HG03439 (cell line): ENCODE data around the gene ACTRT2.

Source experiments
- ATAC-seq: cut with Tn5 transposase; IDR thresholded peaks from one replicate; pipeline ENCODE4 v1.9.1; 2021; ENCODE audit warnings: mild to moderate bottlenecking, moderate library complexity; ENCODE audit not compliant: unreplicated experiment

ACTRT2 gene

DNA sequence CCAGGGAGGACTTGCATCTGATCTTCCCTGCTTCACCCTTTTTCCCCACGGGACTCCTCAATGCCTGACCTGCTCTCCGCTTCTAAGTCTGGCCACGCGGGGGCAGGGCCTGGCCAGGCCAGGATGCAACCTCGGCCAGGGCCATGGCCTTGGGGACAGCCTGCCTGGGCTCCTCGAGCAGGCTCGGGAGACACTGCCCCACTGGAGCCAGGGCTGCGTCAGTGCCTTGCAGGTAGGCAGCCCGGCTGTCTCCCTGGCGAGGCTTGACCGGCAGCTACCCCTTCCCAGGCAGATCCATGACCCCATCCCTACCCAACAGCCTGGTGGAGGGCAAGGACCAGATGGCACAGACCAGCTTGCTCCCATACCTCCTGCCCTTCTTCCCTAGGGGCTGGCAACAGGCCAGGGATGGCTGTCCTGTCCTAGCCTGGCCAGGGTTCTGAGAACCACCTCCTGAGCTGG is 45.0 kb downstream of the ACTRT2 start:
- ATAC-seq, result no peak

DNA sequence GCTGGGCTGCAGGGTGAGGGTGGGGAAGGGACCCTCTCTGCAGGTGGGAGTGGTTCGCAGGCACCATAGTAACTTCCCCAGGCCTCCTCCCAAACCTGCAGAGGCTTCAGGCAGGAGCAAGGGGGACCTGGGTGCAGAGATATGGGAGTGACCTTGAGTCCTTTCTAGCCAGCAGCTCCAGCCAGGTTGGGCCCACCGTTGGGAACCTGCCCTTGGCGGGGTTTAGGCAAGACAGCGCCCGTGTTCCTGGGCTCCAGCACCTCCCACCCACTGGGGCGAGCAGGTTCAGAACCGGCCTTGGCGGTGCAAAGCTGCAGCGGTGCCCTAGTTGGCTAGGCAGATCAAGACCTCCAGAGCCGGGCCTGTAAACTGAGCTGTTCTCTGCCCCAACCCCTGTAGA is 45.6 kb downstream of the ACTRT2 start:
- ATAC-seq, result no peak

DNA sequence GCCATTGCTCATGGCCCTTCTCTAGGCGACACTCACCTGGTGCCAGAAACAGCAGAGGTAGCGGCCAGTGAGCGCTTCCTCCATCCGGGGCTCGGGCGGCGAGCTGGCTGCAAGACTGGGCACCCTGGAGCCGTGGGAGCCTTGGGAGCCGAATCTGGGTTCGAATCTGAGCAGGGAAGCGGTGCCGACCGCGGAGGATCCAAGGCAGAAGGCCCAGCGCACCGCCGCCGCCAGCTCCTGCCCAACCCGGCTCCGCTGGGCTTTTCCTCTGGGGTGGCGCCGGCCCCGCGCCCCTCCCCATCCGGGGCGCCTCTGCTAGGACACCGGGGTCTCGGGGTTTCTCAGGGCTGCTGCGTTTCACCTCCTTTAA is 46.0 kb downstream of the ACTRT2 start:
- no peak for ATAC-seq

DNA sequence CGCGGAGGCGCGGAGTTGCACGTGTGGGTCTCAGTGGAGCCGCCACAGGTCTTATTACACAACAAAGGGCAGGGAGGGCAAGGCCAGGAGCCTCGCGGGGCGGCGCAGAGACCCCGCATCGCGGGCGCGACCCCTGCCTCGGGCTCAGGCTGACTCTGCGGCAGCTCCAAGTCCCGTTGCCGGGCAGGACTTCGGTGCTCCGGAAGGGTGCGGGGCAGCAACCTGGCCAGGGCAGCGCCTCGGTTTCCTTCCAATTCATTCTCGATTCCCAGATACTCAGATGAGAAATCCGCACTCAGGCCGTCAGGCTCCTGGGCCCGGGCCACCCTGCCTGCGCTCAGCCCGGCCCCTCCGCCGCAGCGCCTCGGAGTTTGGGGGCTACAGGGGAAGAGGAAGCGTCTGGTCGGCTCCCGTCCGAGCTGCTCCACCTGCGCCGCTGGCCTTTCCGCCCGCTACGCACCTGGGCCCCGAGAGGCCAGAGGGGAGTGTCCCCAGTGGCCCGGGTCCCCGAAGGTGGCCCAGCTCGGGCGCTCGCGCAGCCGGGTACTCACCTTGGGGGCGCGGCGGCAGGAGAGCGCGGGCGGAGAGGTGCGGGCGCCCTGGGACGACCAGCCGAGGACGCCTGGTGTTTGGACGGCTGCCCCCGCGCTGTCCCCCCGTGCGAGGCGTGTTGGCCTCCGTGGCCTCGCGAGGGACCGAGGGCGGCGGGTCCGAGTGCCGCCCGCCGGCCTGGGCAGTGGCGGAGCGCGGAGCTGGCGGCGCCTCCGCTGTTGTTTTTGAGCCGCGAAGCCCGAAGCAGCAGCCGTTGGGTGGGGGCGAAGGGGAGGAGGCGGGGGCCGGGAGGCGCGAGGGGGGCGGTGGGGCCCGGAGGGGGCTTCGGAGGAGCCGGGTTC is 46.6 kb downstream of the ACTRT2 start:
- no peak for ATAC-seq

DNA sequence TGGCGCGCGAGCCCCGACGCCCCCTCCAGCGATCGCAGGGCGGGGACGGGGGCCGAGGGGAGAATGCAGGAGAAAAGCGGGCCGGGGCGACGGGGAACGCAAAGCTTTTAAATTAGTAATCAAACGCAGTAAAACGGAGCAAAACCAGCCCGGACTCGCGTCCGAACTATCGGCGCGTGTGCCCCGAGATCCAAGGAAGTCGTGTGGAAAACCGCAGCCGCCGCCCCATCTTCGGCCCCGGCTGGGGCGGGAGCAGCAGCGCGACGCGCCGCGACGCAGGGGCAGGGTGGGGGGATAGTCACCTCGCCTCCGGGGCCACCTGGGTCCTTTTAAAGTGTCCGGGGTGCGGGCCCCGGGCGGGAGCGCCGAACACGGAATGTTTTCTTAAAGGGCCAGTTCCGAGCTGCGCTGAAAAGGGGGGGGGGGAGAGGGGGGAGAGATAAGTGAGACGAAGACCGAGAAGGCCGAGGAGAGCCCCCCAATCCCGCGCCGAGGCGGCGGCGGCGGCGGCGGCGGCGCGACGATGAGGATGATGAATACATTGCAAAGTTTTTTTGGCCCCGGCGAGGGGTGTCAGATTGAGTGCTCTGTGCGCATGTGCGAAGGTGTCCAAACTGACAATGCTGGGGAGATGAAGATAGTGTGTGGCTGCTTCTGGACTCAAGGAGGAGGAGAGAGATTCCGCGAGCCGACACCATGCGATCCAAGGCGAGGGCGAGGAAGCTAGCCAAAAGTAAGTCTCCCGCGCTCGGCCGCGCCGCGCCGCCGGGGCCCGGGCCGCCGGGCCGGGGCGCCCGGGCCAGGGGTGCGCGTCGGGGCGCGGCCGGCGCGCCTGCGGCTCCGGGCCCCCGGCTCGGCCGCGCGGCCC is 47.5 kb downstream of the ACTRT2 start, which contains the start of gene PRDM16:
Gene PRDM16, plus strand, starts transcription at position 640 of the 868 bp plus-strand sequence. Its CDS starts 57 bp downstream, at position 697.
- no peak for ATAC-seq

DNA sequence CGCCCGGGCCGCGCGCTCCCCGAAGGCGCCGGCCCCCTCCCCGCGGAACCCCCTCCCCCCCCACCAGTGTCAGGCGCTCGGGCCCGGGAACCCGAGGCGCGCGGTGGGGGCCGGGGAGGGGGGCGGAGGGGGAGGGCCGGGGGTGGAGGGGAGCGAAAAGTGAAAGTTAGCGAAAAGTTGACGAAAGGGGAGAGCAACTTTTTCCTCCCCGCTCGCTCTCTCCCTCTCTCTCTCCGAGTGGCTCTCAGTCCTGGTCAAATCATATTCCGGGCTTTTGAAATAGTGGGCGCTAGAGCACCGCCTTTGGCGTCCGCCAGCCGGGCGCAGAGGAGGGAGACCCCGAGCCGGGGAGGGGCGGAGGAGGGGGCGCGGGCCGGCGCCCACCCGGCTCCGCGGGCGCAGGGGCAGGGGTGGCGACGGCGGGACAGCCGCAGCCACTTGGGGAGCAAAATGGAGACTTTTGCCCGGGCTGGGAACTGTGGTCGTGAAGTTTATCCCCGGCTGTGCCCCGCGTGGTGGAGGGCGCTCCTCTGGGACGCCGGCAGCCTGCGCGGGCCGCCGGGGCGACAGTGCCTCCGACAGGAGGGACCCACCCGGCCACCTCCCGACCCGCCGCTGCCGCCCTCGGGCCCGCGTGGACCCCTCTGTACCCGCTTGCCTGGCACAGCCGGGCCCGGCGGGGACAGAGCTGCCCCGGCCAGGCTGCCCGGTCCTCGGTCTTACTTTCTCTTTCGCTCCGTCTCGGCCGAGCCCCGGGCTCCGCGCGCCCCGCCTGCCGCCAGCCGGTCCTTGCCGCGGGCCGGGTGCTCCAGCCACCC is 48.4 kb downstream of the ACTRT2 start:
- no peak for ATAC-seq

DNA sequence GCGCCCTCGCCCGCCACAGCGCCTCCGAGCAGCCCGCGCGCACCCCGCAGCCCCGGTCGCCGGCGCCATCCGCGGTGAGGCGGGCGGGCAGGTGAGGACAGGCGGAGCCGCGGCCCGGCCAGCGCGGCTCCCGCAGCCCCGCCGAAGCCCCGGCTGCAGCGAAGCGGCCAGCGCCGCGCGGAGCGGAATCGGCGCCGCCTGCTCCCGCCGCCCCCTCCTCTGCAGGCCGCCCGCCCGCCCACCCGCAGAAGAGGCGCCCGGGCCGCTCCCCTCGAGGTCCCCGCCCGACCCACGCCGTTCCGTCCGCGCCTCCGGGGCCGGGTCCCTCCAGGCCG is 49.0 kb downstream of the ACTRT2 start:
- no peak for ATAC-seq

DNA sequence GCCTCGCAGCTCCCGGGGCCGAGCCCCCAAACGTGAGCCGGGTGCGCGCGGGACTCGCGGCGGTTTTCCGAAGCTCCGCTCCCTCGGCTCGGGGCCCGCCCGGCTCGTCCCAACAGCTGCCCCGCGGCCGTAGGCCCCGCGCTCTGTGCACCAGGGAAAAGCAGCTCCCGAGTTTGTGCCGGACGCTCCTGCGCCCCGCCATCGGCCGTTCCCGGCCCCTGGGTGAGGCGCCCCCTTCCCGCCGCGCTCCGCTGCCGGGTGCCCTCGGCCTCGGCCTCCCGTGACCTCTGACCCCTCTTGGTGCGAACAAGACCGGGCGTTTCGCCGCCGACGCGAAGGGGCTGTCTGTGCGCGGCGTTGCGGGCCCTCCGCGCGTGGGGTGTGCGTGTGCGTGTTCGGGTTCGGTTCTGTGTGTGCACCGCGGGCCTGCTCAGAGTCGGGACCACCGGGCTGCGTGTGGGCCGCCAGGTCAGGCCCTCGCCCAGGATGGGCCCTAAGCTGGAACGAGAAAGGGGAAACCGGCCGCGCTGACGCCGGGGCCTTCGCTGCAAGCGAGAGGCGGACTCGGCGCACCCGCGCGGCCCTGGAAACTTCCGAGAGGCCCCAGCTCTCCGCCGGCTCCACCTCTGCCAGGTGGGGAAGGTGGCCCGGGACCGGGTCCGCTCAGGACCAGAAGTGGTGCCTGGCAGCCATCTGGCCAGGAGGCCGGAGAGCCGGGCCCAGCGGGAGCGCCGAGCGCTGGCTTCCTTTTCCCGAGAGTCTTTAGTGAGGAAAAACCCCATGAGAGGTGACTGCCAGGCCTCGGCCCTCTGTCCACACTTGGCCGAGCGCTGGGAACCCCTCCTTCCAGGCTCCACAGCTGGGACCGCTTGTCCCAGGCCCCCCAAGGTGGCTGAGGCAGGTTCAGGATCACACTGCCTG is 49.6 kb downstream of the ACTRT2 start:
- ATAC-seq, result no peak

DNA sequence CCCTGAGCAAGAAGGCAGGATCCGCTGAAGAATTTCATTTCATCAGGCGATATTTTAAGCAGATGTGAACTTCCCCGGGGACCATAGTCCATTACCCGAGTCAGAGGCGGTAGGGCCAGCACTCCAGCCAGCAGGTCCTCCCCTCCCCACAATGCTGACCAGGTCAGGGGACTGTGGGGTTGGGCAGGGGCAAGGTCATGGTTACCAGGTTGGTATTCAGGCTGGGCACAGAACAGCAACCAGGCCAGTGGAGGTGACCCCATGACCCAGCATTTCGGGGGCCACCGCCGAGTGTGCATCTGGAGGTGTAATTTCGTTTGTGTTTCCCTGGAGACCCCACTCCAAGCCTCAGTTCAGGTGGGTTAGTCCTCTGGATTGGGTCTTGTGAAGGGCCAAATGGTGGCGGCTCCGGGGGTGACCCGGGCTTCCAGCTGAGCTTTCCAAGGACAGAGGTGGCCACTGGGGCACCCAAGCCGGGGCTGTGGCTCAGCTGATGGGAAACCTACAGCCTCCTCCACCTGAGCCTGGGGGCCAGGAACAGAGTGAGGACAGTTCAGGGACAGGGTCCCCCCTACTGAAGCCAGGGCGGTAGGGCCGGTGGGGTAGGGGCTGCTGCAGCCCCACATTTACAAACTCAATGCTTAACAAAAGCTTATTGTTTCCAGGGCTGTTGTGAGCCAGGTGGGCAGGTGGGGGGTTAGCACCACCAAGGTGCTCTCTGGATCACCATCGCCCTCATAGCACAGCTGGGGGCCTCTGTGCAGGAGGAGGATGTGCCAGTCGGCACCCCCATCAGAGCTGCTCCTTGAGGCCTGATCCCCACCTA is 50.5 kb downstream of the ACTRT2 start:
- ATAC-seq, result no peak
